Naive thymus-derived CD8-positive, alpha-beta T cell (primary cell): ENCODE results near the gene IPP. TPM values are rescaled to one million over a fixed set of nuclear protein-coding genes. Genes with fewer than 3 reads are reported as not detected.
A peak's percentile ranks its signal among the peaks of the same experiment; 100 is the strongest.
"Not testable (repeated sequence)": the region's sequence is repeated elsewhere in the genome, so short reads cannot be mapped to it uniquely, and the experiment has no call there.

Source experiments
- ATAC-seq, 2 donors: fragments of 150-1000 bp; cut with Tn5 transposase in 1 of 2; sonication (Bioruptor Pico), chemical (Tn5 transposase) in 1 of 2; 1 replicate in 1 of 2; 2 replicates in 1 of 2; pipeline ENCODE4 v1.10.0; 2021; ENCODE audit warnings: mild to moderate bottlenecking in 2 of 2, moderate library complexity in 2 of 2
- POLR2A ChIA-PET: fragments of 350-600 bp; sonication (Branson Sonifier 250); formaldehyde crosslinking; loops from one replicate; lab custom pipeline; 2021; ENCODE audit warnings: antibody characterized with exemption; lab: Charles Lee
- DNase-seq, 10 donors: peaks; one replicate each; pipeline versions ENCODE4 v3.0.0 to v3.0.0-alpha.2; 2020 to 2022
- H3K27ac Mint-ChIP-seq, 10 donors: one replicate each; pipeline ENCODE4 v1.8.0; 2020 to 2022; ENCODE audit warnings: mild to moderate bottlenecking in 10 of 10, mixed read lengths in 10 of 10, moderate library complexity in 4 of 10, inconsistent platforms in 1 of 10
- H3K27me3 Mint-ChIP-seq, 5 donors: one replicate each; pipeline ENCODE4 v1.8.0; 2021 to 2022; ENCODE audit warnings: mixed read lengths in 5 of 5
- H3K36me3 Mint-ChIP-seq, 3 donors: one replicate each; pipeline ENCODE4 v1.8.0; 2020 to 2022; ENCODE audit warnings: mixed read lengths in 3 of 3, mild to moderate bottlenecking in 2 of 3, inconsistent platforms in 1 of 3
- H3K4me1 Mint-ChIP-seq, 4 donors: one replicate each; pipeline ENCODE4 v1.8.0; 2021 to 2022; ENCODE audit warnings: mixed read lengths in 4 of 4
- H3K4me3 Mint-ChIP-seq, 10 donors: one replicate each; pipeline ENCODE4 v1.8.0; 2020 to 2022; ENCODE audit warnings: mild to moderate bottlenecking in 10 of 10, mixed read lengths in 10 of 10, moderate library complexity in 6 of 10, inconsistent platforms in 1 of 10
- H3K9me3 Mint-ChIP-seq, 9 donors: one replicate each; pipeline ENCODE4 v1.8.0; 2020 to 2022; ENCODE audit warnings: mixed read lengths in 9 of 9, mild to moderate bottlenecking in 3 of 9, inconsistent platforms in 1 of 9, moderate library complexity in 1 of 9
- polyA plus RNA-seq, 3 donors: library from polyadenylated mRNA; unstranded; fragments of 300-500 nt; fragmentation: Illumina TruSeq; gene quantifications; one replicate each; pipeline ENCODE4 v1.2.3, GENCODE V29; 2021
- total RNA-seq, 8 experiments: library from RNA in 2 of 8; stranded (reverse) in 2 of 8; gene quantifications; one replicate each; pipeline ENCODE4 v1.2.3 and lab custom pipeline; 2021 to 2026

Gene IPP
- total and polyA plus RNA-seq, 5 experiments from 2014 or later = 8.7 to 17.4 (median 14.2) TPM

DNA sequence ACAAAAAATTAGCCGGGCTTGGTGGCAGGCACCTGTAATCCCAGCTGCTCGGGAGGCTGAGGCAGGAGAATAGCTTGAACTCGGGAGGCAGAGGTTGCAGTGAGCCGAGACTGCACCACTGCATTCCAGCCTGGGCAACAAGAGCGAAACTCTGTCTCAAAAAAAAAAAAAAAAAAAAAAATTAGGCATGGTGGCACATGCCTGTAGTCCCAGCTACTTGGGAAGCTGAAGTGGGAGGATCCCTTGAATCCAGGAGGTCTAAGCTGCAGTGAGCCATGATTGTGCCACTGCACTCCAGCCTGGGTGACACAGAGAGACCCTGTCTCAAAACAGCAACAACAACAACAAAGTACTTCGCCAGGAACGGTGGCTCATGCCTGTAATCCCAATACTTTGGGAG, 73.9 kb downstream of the IPP start:
- Mint-ChIP-seq H3K27ac (peak overlapping the region in 3 of 10 donors; percentile 59 to 80 (median 71)), H3K4me1 (peaks cover 32 to 91% (median 84%) of the 10 kb centered on the region in 4 donors), H3K36me3 (peaks cover 0 to 40% (median 3%) of the 10 kb centered on the region in 3 donors), H3K4me3 (peak overlapping the region in 3 of 10 donors; percentile 24 to 37 (median 33))
- H3K9me3 Mint-ChIP-seq, H3K27me3 Mint-ChIP-seq, ATAC-seq, DNase-seq: not testable (repeated sequence)
- POLR2A ChIA-PET = interaction anchor here (0.5 to 1.0 kb wide), 3 partner anchors 10 to 61 kb away, joined by 4 to 6 read pairs (median 6); partner anchors contain the start of gene GPBP1L1

DNA sequence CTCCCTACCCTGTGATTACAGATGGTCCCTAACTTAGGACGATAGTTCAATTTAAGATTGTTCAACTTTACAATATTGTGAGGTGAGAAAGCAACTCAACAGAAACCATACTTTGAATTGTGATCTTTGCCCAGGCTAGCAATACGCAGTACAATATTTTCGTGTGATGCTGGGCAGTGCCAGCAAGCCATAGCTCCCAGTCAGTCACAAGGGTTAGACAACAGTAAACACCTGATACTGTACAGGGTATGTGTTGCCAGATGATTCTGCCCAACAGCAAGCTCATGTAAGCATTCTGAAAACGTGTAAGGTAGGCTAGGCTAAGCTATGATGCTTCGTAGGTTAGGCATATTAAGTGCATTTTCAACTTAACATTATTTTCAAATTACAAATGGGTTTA, 76.0 kb downstream of the IPP start:
- peaks cover 33 to 86% (median 80%) of the 10 kb centered on the region in 4 donors for H3K4me1 Mint-ChIP-seq
- no peaks in the 10 kb centered on the region for H3K27me3 Mint-ChIP-seq
- POLR2A ChIA-PET = interaction anchor here (1.3 kb wide), 1 partner anchor 12 kb away, joined by 4 read pairs; the partner anchor contains the start of gene GPBP1L1

DNA sequence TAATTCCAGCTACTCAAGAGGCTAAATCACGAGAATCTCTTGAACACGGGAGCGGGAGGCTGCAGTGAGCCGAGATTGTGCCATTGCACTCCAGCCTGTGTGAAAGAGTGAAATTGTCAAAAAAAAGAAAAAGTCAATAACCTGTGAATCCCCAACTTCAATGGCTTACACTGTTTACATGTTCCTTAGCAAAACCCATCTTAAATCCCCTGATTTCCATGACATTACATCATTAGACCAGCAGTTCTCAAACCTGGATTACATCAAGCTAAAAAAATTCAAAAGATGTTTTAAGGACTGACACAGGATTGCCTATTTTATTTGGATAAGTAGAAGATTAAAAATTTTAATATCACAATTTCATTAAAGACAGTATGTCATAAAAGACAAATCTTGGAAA, 76.5 kb downstream of the IPP start:
- H3K27me3 Mint-ChIP-seq = no peaks in the 10 kb centered on the region
- ATAC-seq (no peak), DNase-seq (no peak)
- POLR2A ChIA-PET = no interaction called here
- H3K9me3 Mint-ChIP-seq = no peaks in the 10 kb centered on the region
- peaks cover 31 to 86% (median 80%) of the 10 kb centered on the region in 4 donors for H3K4me1 Mint-ChIP-seq
- H3K27ac Mint-ChIP-seq = peak overlapping the region in 1 of 10 donors; percentile 42
- H3K4me3 Mint-ChIP-seq = peak overlapping the region in 1 of 10 donors; percentile 26
- peaks cover 0 to 34% (median 3%) of the 10 kb centered on the region in 3 donors for H3K36me3 Mint-ChIP-seq

More for the DNA sequence above, 76.0 kb downstream of the IPP start:
- Mint-ChIP-seq H3K9me3 (no peaks in the 10 kb centered on the region), H3K36me3 (peaks cover 0 to 39% (median 3%) of the 10 kb centered on the region in 3 donors), H3K27ac (peak overlapping the region in 1 of 10 donors; percentile 59), H3K4me3 (peak overlapping the region in 1 of 10 donors; percentile 35)
- ATAC-seq = no peak
- DNase-seq = no peak

DNA sequence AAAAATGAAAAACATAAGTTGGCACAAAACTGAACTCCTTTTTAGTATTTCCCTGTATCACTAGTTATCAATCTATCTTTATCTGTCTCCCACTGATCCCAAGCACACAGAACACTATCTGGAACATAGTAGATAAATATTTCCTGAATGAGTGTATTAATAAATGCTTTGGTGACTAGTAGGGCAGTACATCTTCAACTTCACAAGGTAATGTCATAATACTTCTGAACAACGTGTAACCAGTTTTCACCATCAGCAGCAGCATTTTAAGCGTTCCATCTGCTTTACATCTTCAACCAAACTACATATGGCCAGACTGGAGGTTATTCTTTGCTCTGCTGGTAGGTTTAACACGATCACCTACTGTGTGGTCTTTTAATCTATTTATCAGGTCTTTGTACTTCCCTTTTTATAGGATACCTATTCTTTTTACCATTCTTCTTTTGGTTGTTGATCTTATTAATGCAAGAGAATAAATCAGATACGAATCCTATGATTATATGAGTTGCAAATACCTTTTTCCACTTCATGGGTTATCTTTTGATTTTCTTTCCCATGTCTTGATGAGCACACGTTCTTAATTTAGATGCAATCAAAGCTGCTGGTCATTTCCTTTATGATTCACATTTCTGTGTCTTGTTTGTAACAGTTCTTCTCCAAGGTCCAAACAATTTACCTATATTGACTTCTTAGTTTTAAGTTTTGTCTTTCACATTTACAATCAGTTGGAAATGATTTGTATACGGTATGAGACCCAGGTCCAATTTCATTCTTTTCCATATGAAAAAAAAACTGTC, 80.4 kb downstream of the IPP start:
- Mint-ChIP-seq H3K4me1 (peaks cover 35 to 84% (median 74%) of the 10 kb centered on the region in 4 donors), H3K36me3 (peaks cover 0 to 28% (median 3%) of the 10 kb centered on the region in 3 donors), H3K9me3 (no peaks in the 10 kb centered on the region), H3K27ac (peak overlapping the region in 2 of 10 donors; percentile 41 to 47), H3K27me3 (no peaks in the 10 kb centered on the region), H3K4me3 (no peak overlapping the region)
- DNase-seq = no peak
- ATAC-seq = no peak
- POLR2A ChIA-PET = interaction anchor here (2.1 kb wide), 1 partner anchor 16 kb away, joined by 5 read pairs; the partner anchor contains the start of gene GPBP1L1

DNA sequence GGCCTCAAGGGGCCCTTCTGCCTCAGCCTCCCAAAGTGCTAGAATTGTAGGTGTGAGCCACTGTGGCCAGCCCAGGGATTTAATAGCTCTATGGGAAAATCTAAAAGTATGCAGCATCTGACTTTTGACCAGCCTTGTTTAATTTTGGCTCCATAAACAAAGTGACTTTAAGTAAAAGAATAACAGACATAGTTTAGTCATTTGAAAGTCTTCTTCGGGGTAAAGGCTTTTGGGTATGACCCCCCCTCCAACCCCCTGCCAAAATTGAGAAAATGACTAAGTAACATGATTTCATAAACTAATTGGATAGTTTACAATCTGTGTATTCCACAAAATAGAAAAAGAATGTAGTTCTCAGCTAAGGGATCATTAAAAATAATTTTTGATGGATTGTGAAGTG, 81.1 kb downstream of the IPP start:
- no peak overlapping the region for H3K4me3 Mint-ChIP-seq
- no peak for ATAC-seq
- no peaks in the 10 kb centered on the region for H3K9me3 Mint-ChIP-seq
- DNase-seq = no peak
- no peaks in the 10 kb centered on the region for H3K27me3 Mint-ChIP-seq
- POLR2A ChIA-PET = interaction anchor here (2.1 kb wide), 1 partner anchor 17 kb away, joined by 5 read pairs; the partner anchor contains the start of gene GPBP1L1
- peak overlapping the region in 3 of 10 donors; percentile 55 to 69 (median 69) for H3K27ac Mint-ChIP-seq
- peaks cover 0 to 24% (median 3%) of the 10 kb centered on the region in 3 donors for H3K36me3 Mint-ChIP-seq
- peaks cover 33 to 78% (median 68%) of the 10 kb centered on the region in 4 donors for H3K4me1 Mint-ChIP-seq

DNA sequence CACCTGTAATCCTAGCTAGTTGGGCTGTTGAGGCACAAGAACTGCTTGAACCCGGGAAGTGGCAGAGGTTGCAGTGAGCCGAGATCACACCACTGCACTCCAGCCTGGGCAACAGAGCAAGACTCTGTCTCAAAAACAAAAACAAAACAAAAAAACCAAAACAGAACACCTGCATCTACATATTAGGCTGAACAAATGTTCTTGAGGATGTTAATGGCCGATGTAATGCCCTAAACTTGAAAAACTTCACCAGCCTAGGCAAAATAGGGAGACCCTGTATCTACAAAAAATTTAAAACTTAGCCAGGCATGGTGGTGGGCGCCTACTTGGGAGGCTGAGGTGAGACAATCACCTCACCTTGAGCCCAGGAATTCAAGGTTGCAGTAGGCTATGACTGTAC, 81.9 kb downstream of the IPP start:
- Mint-ChIP-seq H3K4me1 (peaks cover 32 to 70% (median 62%) of the 10 kb centered on the region in 4 donors), H3K9me3 (no peaks in the 10 kb centered on the region), H3K27ac (no peak overlapping the region), H3K36me3 (peaks cover 0 to 25% (median 3%) of the 10 kb centered on the region in 3 donors), H3K27me3 (no peaks in the 10 kb centered on the region), H3K4me3 (no peak overlapping the region)
- ATAC-seq (no peak), DNase-seq (no peak)
- POLR2A ChIA-PET = interaction anchor here (0.6 to 2.1 kb wide), 2 partner anchors 18 to 67 kb away, joined by 5 to 7 read pairs; partner anchors contain the start of gene GPBP1L1

DNA sequence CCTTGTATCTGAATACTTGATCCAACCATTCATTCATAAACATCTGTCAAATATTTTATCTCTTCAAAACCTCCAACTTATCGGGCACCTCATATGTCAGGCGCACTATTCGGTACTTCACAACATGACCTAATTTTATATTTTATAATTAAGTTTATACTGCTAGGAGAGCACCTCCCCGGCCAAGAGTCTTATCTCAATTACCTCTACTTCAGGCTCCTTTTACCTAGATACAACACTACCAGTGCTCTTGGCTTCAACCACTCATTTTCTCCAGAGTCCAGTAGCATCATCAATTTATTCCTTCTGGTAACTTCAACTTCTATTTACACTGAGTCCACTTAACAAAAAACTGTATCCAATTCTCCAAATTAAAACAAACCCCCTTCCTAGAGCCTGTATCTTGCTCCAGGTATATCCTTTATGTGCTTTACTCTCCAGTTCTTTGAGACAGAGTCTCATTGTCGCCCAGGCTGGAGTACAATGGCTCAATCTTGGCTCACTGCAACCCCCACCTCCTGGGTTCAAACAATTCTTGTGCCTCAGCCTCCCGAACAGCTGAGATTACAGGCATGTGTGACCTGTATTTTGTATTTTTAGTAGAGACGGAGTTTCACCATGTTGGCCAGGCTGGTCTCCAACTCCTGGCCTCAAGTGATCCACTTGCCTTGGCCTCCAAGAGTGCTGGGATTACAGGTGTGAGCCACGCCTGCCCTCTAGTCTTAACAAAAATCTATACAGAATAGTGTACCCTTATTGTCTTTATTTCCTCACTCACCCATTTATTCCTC, 82.9 kb downstream of the IPP start:
- DNase-seq = no peak
- ATAC-seq = no peak
- Mint-ChIP-seq H3K4me3 (peak overlapping the region in 1 of 10 donors; percentile 5), H3K36me3 (peaks cover 0 to 18% (median 0%) of the 10 kb centered on the region in 3 donors), H3K9me3 (no peaks in the 10 kb centered on the region), H3K4me1 (peaks cover 28 to 65% (median 59%) of the 10 kb centered on the region in 4 donors), H3K27me3 (no peaks in the 10 kb centered on the region), H3K27ac (peak overlapping the region in 6 of 10 donors; percentile 17 to 84 (median 57))
- POLR2A ChIA-PET = interaction anchor here (0.6 kb wide), 1 partner anchor 68 kb away, joined by 7 read pairs; no protein-coding TSS in a partner anchor

DNA sequence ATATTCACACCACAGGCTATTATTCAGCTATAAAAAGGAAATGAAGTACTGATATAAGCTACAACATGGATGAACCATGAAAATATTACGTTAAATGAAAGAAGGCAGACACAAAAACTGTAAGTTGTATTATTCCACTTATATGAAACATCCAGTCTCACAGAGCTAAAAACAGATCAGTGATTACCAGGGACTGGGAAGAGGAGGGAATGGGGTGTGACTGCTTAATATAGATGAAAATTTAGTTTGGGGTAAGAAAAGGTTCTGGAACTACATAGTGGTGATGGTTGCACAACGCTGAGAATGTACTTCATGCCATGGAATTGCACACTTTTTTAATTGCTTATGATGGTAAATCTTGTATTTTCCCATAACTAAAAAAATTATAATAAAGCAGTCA, 83.6 kb downstream of the IPP start:
- no peak overlapping the region for H3K4me3 Mint-ChIP-seq
- no peaks in the 10 kb centered on the region for H3K9me3 Mint-ChIP-seq
- no peak for DNase-seq
- POLR2A ChIA-PET = no interaction called here
- H3K36me3 Mint-ChIP-seq = peaks cover 0 to 18% (median 0%) of the 10 kb centered on the region in 3 donors
- no peak for ATAC-seq
- H3K4me1 Mint-ChIP-seq = peaks cover 29 to 61% (median 58%) of the 10 kb centered on the region in 4 donors
- peak overlapping the region in 2 of 10 donors; percentile 20 to 72 for H3K27ac Mint-ChIP-seq
- H3K27me3 Mint-ChIP-seq = no peaks in the 10 kb centered on the region

DNA sequence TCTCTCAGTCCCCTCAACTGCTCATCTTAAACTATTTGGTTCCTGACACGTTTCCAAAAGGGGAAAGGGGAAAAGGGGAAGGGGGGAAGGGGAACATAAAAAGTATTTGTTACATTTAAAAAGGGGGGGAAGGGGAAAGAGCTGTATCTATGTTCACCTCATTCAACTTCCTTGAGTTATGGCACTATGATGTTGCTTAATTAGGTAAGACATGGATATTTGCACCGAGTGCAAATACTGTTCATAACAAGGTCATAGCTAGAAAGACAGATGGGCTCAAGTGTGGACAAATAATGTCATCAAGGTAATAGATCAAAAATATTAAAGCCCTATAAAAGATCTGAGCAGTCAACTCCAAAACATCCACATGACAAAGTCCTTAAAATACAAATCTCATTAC, 90.1 kb downstream of the IPP start:
- DNase-seq (no peak), ATAC-seq (no peak)
- H3K4me3 Mint-ChIP-seq = no peak overlapping the region
- peak overlapping the region in 3 of 10 donors; percentile 2 to 74 (median 19) for H3K27ac Mint-ChIP-seq
- peaks cover 0 to 70% (median 10%) of the 10 kb centered on the region in 3 donors for H3K36me3 Mint-ChIP-seq
- peaks cover 8 to 16% (median 12%) of the 10 kb centered on the region in 4 donors for H3K4me1 Mint-ChIP-seq
- no peaks in the 10 kb centered on the region for H3K9me3 Mint-ChIP-seq
- H3K27me3 Mint-ChIP-seq = no peaks in the 10 kb centered on the region
- POLR2A ChIA-PET = no interaction called here

DNA sequence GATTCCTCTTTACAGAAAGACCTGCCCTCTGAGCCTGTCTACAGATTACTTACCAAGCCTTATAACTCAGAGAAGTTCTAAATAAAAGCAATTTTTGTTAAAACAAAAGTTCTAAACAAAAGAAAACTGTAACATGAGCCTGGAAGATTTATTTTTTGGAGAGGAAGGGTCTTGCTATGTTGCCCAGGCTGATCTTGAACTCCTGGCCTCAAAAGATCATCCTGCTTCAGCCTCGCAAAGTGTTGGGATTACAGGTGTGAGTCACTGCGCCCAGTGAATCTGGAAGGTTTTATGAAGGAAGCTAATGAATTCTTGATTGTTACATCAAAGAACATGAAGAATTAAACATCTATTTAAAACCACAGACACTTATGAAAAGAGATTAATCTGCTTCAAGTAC, 91.2 kb downstream of the IPP start:
- Mint-ChIP-seq H3K4me1 (peaks cover 6 to 15% (median 10%) of the 10 kb centered on the region in 4 donors), H3K27me3 (no peaks in the 10 kb centered on the region), H3K4me3 (no peak overlapping the region), H3K27ac (no peak overlapping the region), H3K36me3 (peaks cover 0 to 78% (median 13%) of the 10 kb centered on the region in 3 donors), H3K9me3 (no peaks in the 10 kb centered on the region)
- ATAC-seq = no peak
- POLR2A ChIA-PET = no interaction called here
- no peak for DNase-seq

DNA sequence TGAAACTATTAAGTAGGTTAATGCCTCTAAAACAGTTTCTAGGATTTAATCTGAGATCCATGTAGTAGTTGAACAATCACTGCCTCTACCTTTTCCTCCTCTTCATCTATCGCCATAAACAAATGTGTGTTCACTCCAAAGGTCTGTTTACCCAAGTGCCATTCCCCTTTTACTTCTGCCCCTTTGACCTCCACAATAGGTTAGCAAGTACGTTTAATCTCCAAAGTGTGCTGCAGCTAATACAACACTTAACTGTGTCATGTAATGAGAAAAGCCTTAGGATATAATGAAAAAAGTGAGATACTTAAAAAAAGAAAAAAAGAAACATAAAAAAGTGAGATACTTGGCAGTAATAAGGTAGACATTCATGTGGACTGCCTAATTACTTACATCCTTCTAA, 92.3 kb downstream of the IPP start:
- Mint-ChIP-seq H3K27me3 (no peaks in the 10 kb centered on the region), H3K9me3 (no peaks in the 10 kb centered on the region), H3K36me3 (peaks cover 0 to 79% (median 13%) of the 10 kb centered on the region in 3 donors), H3K4me3 (no peak overlapping the region), H3K4me1 (peaks cover 2 to 11% (median 6%) of the 10 kb centered on the region in 4 donors), H3K27ac (no peak overlapping the region)
- POLR2A ChIA-PET = interaction anchor here (1.7 kb wide), 1 partner anchor 28 kb away, joined by 4 read pairs; the partner anchor contains the start of gene GPBP1L1
- DNase-seq (no peak), ATAC-seq (no peak)
